GM10248 (cell line): ENCODE data around the gene CKS1B.

Source experiments
- CTCF ChIA-PET: fragments of 300-600 bp; sonication (Branson Sonifier 250); formaldehyde crosslinking; extraction: SDS; loops from one replicate; lab custom pipeline; 2021; ENCODE audit warnings: antibody characterized with exemption; lab: Yijun Ruan, JAX
- POLR2A ChIA-PET: fragments of 350-650 bp; sonication (Branson Sonifier 250); formaldehyde crosslinking; extraction: SDS; loops from one replicate; lab custom pipeline; 2020; ENCODE audit warnings: antibody characterized with exemption; lab: Yijun Ruan, JAX
- DNase-seq: peaks from one replicate; pipeline ENCODE4 v3.0.0; 2012; ENCODE audit errors: extremely low spot score
- CTCF ChIP-seq: IDR thresholded peaks from 2 replicates; pipeline ENCODE4 v1.5.1; 2012; ENCODE audit warnings: mild to moderate bottlenecking, low read depth; ENCODE audit errors: extremely low read depth, missing control alignments, control extremely low read depth

The CKS1B gene

GRCh38 chr1:155005076-155006011, 30.9 kb downstream of the CKS1B start:
- CTCF ChIA-PET = interaction anchor here (1.2 to 13.3 kb wide), 5 partner anchors 9 to 50 kb away, joined by 3 to 175 read pairs (median 5); partner anchors contain the start of genes ADAM15 and PBXIP1
- no peak for DNase-seq
- no peak for TF ChIP-seq CTCF

GRCh38 chr1:155006601-155007101, 32.2 kb downstream of the CKS1B start:
- TF ChIP-seq CTCF = no peak
- CTCF ChIA-PET = interaction anchor here (1.2 to 3.9 kb wide), 3 partner anchors 10 to 44 kb away, joined by 5 to 48 read pairs (median 5); partner anchors contain the start of gene ADAM15
- POLR2A ChIA-PET = no interaction called here
- DNase-seq = no peak

More at GRCh38 chr1:155005076-155006011, 30.9 kb downstream of the CKS1B start:
- POLR2A ChIA-PET = no interaction called here

- ChIA-PET CTCF (interaction anchor here (0.9 to 3.9 kb wide), 7 partner anchors 8 to 78 kb away, joined by 3 to 48 read pairs (median 5); partner anchors contain the start of gene ADAM15), POLR2A (interaction anchor here (0.6 kb wide), 1 partner anchor 1050 kb away, joined by 3 read pairs; no protein-coding TSS in a partner anchor)
- DNase-seq = no peak
- no peak for TF ChIP-seq CTCF
Measured at GRCh38 chr1:155007251-155007828, 32.9 kb downstream of the CKS1B start.

- ChIA-PET POLR2A (interaction anchor here (0.6 kb wide), 1 partner anchor 1049 kb away, joined by 3 read pairs; no protein-coding TSS in a partner anchor), CTCF (interaction anchor here (0.9 to 3.9 kb wide), 6 partner anchors 8 to 77 kb away, joined by 3 to 48 read pairs (median 5); no protein-coding TSS in a partner anchor)
- TF ChIP-seq CTCF = no peak
- DNase-seq = no peak
Measured at GRCh38 chr1:155008015-155008941, 33.8 kb downstream of the CKS1B start.

- TF ChIP-seq CTCF = no peak
- DNase-seq = no peak
- ChIA-PET POLR2A (interaction anchor here (0.6 kb wide), 1 partner anchor 49 kb away, joined by 8 read pairs; no protein-coding TSS in a partner anchor), CTCF (interaction anchor here (3.9 kb wide), 1 partner anchor 7 kb away, joined by 48 read pairs; no protein-coding TSS in a partner anchor)
Measured at GRCh38 chr1:155009221-155009711, 34.8 kb downstream of the CKS1B start.
